Thyroid gland (tissue), 4 donors: ENCODE data around the gene OR11G2.

Experiments
- POLR2A ChIP-seq, 2 donors: fragments of 450-650 bp; IDR thresholded peaks; one replicate each; pipeline ENCODE4 v1.6.1; 2017; ENCODE audit warnings: antibody characterized with exemption in 2 of 2, mild to moderate bottlenecking in 2 of 2, moderate library complexity in 1 of 2
- TF ChIP-seq, protein P1 (sequence below), 6 experiments: fragments of 200-600 bp in 3 of 6; fragments of 450-650 bp in 3 of 6; sonication (generic) in 3 of 6; IDR thresholded peaks; one replicate each; pipeline ENCODE4 v1.5.1; 2016 to 2019; ENCODE audit warnings: antibody characterized with exemption in 6 of 6, mild to moderate bottlenecking in 2 of 6, inconsistent platforms in 1 of 6, moderate library complexity in 1 of 6

- TF ChIP-seq, protein P1, sequence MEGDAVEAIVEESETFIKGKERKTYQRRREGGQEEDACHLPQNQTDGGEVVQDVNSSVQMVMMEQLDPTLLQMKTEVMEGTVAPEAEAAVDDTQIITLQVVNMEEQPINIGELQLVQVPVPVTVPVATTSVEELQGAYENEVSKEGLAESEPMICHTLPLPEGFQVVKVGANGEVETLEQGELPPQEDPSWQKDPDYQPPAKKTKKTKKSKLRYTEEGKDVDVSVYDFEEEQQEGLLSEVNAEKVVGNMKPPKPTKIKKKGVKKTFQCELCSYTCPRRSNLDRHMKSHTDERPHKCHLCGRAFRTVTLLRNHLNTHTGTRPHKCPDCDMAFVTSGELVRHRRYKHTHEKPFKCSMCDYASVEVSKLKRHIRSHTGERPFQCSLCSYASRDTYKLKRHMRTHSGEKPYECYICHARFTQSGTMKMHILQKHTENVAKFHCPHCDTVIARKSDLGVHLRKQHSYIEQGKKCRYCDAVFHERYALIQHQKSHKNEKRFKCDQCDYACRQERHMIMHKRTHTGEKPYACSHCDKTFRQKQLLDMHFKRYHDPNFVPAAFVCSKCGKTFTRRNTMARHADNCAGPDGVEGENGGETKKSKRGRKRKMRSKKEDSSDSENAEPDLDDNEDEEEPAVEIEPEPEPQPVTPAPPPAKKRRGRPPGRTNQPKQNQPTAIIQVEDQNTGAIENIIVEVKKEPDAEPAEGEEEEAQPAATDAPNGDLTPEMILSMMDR (IDR thresholded peaks at IDR 0.05), result no peak
- TF ChIP-seq POLR2A (IDR thresholded peaks at IDR 0.05), result no peak
Measured at GRCh38 chr14:20164462-20164861, 26.2 kb upstream of the OR11G2 start.
